NCI-H2029 (cell line): ENCODE results near the gene DNAJC5.
"Not testable (repeated sequence)": the region's sequence is repeated elsewhere in the genome, so short reads cannot be mapped to it uniquely, and the experiment has no call there.

Source experiments
- DNase-seq: peaks from one replicate; lab custom pipeline; 2025; lab: John Stamatoyannopoulos, UW

The DNAJC5 gene

GRCh38 chr20:63968136-63968927 lies 73.4 kb downstream of the DNAJC5 start:
- DNase-seq, result no peak

GRCh38 chr20:63968928-63969760 lies 74.2 kb downstream of the DNAJC5 start:
- DNase-seq, result no peak

GRCh38 chr20:63969838-63970713 lies 75.2 kb downstream of the DNAJC5 start, which contains the start of gene ZNF512B:
ZNF512B (minus strand) TSS chr20:63969930; CDS start chr20:63967950, 1,980 bp downstream.
- peak; percentile 39 for DNase-seq

GRCh38 chr20:63970714-63971431 lies 75.9 kb downstream of the DNAJC5 start:
- DNase-seq, result no peak

GRCh38 chr20:63971960-63972311 lies 77.0 kb downstream of the DNAJC5 start:
- not testable (repeated sequence) for DNase-seq

GRCh38 chr20:63972312-63973159 lies 77.6 kb downstream of the DNAJC5 start:
- DNase-seq, result no peak

GRCh38 chr20:63973160-63973479 lies 78.2 kb downstream of the DNAJC5 start:
- DNase-seq, result no peak

- DNase-seq, result peak; percentile 64
Measured at GRCh38 chr20:63973636-63974401, 78.9 kb downstream of the DNAJC5 start.

- DNase-seq, result peak; percentile 89
Measured at GRCh38 chr20:63974402-63975200, 79.7 kb downstream of the DNAJC5 start.

GRCh38 chr20:63976511-63976910 lies 81.6 kb downstream of the DNAJC5 start:
- not testable (repeated sequence) for DNase-seq

GRCh38 chr20:63976980-63977738 lies 82.2 kb downstream of the DNAJC5 start:
- no peak for DNase-seq

GRCh38 chr20:63977739-63978276 lies 82.9 kb downstream of the DNAJC5 start:
- DNase-seq, result no peak

- peak; percentile 72 for DNase-seq
Measured at GRCh38 chr20:63978319-63979228, 83.6 kb downstream of the DNAJC5 start.

GRCh38 chr20:63979229-63979556 lies 84.3 kb downstream of the DNAJC5 start:
- no peak for DNase-seq

- peak; percentile 39 for DNase-seq
Measured at GRCh38 chr20:63979557-63980316, 84.8 kb downstream of the DNAJC5 start, which contains the start of gene SAMD10. SAMD10 (minus strand) TSS chr20:63979642; CDS start chr20:63979467, 175 bp downstream.

GRCh38 chr20:63980317-63980805 lies 85.4 kb downstream of the DNAJC5 start:
- DNase-seq, result no peak
